T1000 (cell line): Measurements from ENCODE around the gene AKT3.
A peak's percentile ranks its signal among the peaks of the same experiment; 100 is the strongest.
"Not testable (repeated sequence)": the region's sequence is repeated elsewhere in the genome, so short reads cannot be mapped to it uniquely, and the experiment has no call there.

Experiments used
- DNase-seq: peaks from one replicate; lab custom pipeline; 2025; ENCODE audit warnings: mixed read lengths; lab: John Stamatoyannopoulos, UW

The AKT3 gene

GRCh38 chr1:243841507-243841906 is 8.5 kb downstream of the AKT3 start:
- DNase-seq: no peak

GRCh38 chr1:243837907-243838535 is 12.0 kb downstream of the AKT3 start:
- no peak for DNase-seq

- DNase-seq: no peak
These were observed 15.9 kb downstream of the AKT3 start for GRCh38 chr1:243834130-243834529.

GRCh38 chr1:243831463-243831862 is 18.6 kb downstream of the AKT3 start:
- DNase-seq: no peak

- no peak for DNase-seq
These were observed 22.8 kb downstream of the AKT3 start for GRCh38 chr1:243827206-243827605.

GRCh38 chr1:243824907-243825306 is 25.1 kb downstream of the AKT3 start:
- DNase-seq: not testable (repeated sequence)

- no peak for DNase-seq
These were observed 28.8 kb downstream of the AKT3 start for GRCh38 chr1:243821177-243821680.

- no peak for DNase-seq
These were observed 30.6 kb downstream of the AKT3 start for GRCh38 chr1:243819438-243819839.

- no peak for DNase-seq
These were observed 31.1 kb downstream of the AKT3 start for GRCh38 chr1:243818978-243819377.

- DNase-seq: no peak
These were observed 35.3 kb downstream of the AKT3 start for GRCh38 chr1:243814718-243815117.

GRCh38 chr1:243807346-243807745 is 42.7 kb downstream of the AKT3 start:
- not testable (repeated sequence) for DNase-seq

- no peak for DNase-seq
These were observed 43.7 kb downstream of the AKT3 start for GRCh38 chr1:243806310-243806709.

GRCh38 chr1:243802736-243803135 is 47.3 kb downstream of the AKT3 start:
- DNase-seq: no peak

GRCh38 chr1:243801378-243801777 is 48.7 kb downstream of the AKT3 start:
- DNase-seq: no peak

- no peak for DNase-seq
These were observed 50.1 kb downstream of the AKT3 start for GRCh38 chr1:243799908-243800307.

GRCh38 chr1:243798726-243799125 is 51.3 kb downstream of the AKT3 start:
- peak; percentile 22 for DNase-seq

GRCh38 chr1:243796016-243796415 is 54.0 kb downstream of the AKT3 start:
- DNase-seq: no peak

GRCh38 chr1:243793298-243793697 is 56.7 kb downstream of the AKT3 start:
- DNase-seq: no peak

GRCh38 chr1:243792891-243793290 is 57.2 kb downstream of the AKT3 start:
- DNase-seq: no peak

GRCh38 chr1:243792401-243792800 is 57.6 kb downstream of the AKT3 start:
- no peak for DNase-seq

GRCh38 chr1:243791586-243792267 is 58.3 kb downstream of the AKT3 start:
- no peak for DNase-seq

- no peak for DNase-seq
These were observed 59.6 kb downstream of the AKT3 start for GRCh38 chr1:243790404-243790803.

GRCh38 chr1:243786531-243786930 is 63.5 kb downstream of the AKT3 start:
- DNase-seq: no peak

GRCh38 chr1:243784506-243784905 is 65.5 kb downstream of the AKT3 start:
- no peak for DNase-seq
